AG04449 (cell line): Measurements from ENCODE around the gene ABI3BP.

Experiments used
- CTCF ChIA-PET: fragments of 350-600 bp; formaldehyde crosslinking; extraction: SDS; loops from one replicate; lab custom pipeline; 2021; ENCODE audit warnings: antibody characterized with exemption; lab: Yijun Ruan, JAX
- POLR2A ChIA-PET: fragments of 400-600, 350-600 bp; formaldehyde crosslinking; extraction: SDS; loops from one replicate; lab custom pipeline; 2020; ENCODE audit warnings: antibody characterized with exemption, inconsistent platforms; lab: Yijun Ruan, JAX
- DNase-seq: peaks from one replicate; pipeline ENCODE4 v3.0.0-alpha.2; 2010; ENCODE audit warnings: low read depth, low spot score
- H3K4me3 ChIP-seq: 2 replicates; pipeline ENCODE4 v1.5.1; 2011; ENCODE audit warnings: low read depth, mild to moderate bottlenecking, control low read depth, low read length
- TF ChIP-seq, protein P1 (sequence below): IDR thresholded peaks from one replicate; pipeline ENCODE4 v1.5.1; 2011; ENCODE audit warnings: mild to moderate bottlenecking, moderate library complexity, low read length, control low read depth, inconsistent platforms; ENCODE audit not compliant: insufficient read depth; ENCODE audit errors: missing control alignments

The ABI3BP gene

DNA sequence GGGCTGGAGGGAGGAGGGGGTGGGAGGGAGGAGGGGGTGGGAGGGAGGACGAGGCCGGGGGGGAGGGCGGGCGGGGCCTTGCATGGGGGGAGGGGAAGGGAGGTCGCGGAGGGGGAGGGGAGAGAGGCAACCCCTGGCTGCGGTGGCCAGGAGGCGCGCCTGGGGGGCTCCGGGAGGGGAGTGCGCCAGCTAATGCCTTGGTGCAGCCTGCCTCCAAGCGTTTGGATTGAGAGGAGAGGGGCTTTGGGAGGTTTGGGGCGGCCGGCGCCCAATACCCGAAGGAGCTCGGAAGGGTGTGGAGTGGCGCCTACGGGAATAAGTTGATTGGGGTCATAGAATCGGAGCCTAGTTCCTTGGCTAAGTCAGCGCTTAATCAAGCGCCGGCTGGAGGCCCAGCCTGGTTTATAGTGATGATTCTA lies 283.4 kb downstream of the ABI3BP start:
- TF ChIP-seq, protein P1, sequence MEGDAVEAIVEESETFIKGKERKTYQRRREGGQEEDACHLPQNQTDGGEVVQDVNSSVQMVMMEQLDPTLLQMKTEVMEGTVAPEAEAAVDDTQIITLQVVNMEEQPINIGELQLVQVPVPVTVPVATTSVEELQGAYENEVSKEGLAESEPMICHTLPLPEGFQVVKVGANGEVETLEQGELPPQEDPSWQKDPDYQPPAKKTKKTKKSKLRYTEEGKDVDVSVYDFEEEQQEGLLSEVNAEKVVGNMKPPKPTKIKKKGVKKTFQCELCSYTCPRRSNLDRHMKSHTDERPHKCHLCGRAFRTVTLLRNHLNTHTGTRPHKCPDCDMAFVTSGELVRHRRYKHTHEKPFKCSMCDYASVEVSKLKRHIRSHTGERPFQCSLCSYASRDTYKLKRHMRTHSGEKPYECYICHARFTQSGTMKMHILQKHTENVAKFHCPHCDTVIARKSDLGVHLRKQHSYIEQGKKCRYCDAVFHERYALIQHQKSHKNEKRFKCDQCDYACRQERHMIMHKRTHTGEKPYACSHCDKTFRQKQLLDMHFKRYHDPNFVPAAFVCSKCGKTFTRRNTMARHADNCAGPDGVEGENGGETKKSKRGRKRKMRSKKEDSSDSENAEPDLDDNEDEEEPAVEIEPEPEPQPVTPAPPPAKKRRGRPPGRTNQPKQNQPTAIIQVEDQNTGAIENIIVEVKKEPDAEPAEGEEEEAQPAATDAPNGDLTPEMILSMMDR = no peak
- ChIA-PET POLR2A (no interaction called here), CTCF (interaction anchor here (0.7 to 2.9 kb wide), 9 partner anchors 9 to 487 kb away, joined by 3 to 14 read pairs (median 5); no protein-coding TSS in a partner anchor)
- peak overlapping the region; percentile 94 for H3K4me3 ChIP-seq
- no peak for DNase-seq

DNA sequence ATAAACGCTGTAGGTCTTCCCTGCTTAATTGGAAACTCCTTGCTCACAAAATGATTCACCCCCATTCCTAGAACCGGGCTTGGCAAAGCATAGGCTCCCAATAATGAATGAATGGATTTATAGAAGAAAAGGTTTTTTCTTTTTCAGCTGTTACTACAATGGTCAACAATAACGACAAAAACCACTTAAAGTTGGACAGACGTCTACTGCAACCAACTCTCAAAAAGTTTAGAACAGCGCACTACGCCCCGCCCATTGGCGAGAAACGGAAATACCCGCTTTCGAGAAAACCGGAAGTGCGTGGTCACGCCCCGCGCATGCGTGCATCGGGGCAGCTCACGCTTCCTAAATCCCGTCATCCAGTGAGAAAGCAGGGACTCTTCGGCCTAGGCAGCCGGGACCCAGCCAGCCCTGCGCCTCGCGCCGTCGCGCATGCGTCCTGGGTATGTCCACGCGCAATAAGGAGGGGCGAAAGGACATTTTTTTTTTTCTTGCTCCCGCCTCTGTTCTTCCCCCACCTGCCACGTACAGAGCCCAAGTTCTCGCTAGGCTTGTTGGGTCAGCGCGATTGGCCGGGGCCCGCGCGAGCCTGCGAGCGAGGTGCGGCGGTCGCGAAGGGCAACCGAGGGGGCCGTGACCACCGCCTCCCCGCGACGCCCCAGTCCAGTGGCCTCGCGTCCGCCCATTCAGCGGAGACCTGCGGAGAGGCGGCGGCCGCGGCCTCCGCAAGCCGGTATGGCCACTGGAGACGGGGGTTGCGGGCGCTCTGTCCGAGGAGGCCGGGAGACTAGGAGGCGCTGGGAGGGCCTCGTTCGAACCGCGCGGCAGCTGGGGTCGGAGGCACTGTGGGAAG lies 284.0 kb downstream of the ABI3BP start, which contains the start of gene TFG:
TSS of gene TFG (plus strand) at position 506 of the 853 bp plus-strand sequence. CDS start 4,192 bp downstream, outside the sequence.
- CTCF ChIA-PET = interaction anchor here (1.1 to 2.9 kb wide), 6 partner anchors 10 to 487 kb away, joined by 3 to 14 read pairs (median 5); no protein-coding TSS in a partner anchor
- H3K4me3 ChIP-seq = peak within 1 kb of the TSS; percentile 94
- TF ChIP-seq, protein P1 = no peak
- peak; percentile 95 for DNase-seq
- POLR2A ChIA-PET = interaction anchor here (0.6 to 0.7 kb wide), 2 partner anchors 224 to 1214 kb away, joined by 3 read pairs; no protein-coding TSS in a partner anchor

DNA sequence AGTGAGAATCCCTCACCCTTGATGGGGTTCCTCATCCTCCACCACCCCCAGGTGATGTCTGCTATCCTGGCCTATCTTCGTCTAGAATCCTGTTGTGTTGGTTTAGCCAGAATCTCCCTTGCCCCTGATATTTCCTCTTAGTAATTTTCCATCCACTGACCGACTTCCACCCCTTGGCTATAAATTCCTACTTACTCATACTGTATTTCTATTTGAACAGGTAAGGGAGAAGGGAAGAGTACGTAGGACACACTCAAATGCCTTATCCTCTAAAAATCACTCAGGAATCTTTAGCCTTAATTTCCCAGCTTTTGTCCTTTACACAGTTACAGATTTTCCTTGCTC lies 284.6 kb downstream of the ABI3BP start:
- POLR2A ChIA-PET = interaction anchor here (0.6 to 0.7 kb wide), 2 partner anchors 223 to 1215 kb away, joined by 3 read pairs; no protein-coding TSS in a partner anchor
- CTCF ChIA-PET = interaction anchor here (1.1 to 2.2 kb wide), 2 partner anchors 10 to 105 kb away, joined by 3 to 6 read pairs; no protein-coding TSS in a partner anchor
- no peak for DNase-seq
- peak overlapping the region; percentile 94 for H3K4me3 ChIP-seq
- TF ChIP-seq, protein P1 = no peak

DNA sequence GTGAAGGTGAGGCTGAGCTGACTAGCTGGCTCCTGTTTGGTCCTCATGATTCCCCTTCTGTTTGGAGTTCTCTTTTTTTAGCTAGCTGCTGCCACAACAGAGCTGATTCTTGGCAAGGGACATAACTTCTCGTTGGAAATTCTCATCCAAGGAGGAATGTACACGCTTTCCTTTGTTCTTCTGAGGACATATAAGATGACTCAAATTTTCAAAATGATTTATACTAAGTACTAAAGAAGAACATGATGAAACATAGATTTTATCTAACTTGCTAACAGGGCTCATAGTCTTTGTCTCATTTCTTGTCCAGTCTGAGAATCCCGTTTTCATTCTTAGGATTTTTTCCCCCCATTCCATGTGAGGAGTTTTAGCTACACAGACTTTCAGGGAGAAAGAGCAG lies 286.9 kb downstream of the ABI3BP start:
- ChIA-PET POLR2A (no interaction called here), CTCF (interaction anchor here (2.2 kb wide), 1 partner anchor 103 kb away, joined by 6 read pairs; no protein-coding TSS in a partner anchor)
- TF ChIP-seq, protein P1 = no peak
- DNase-seq = no peak
- H3K4me3 ChIP-seq = no peak overlapping the region

DNA sequence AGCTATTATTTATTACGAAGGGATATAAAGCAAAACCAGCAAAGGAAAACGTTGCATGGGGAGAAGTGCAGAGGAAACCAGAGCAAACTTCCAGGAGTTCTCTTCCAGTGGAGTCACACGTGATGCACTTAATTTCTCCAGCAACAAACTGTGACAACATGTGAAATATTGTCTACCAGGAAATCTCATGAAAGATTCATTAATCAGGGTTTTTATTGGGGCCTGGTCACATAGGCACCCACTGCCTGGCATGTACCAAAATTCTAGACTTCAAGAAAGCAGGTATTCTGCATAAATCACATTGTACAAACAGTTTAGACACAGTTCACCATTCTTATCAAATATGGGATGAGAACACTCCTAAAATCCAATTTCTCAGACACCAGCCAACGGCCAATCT lies 289.4 kb downstream of the ABI3BP start:
- H3K4me3 ChIP-seq = no peak overlapping the region
- ChIA-PET POLR2A (no interaction called here), CTCF (no interaction called here)
- DNase-seq = no peak
- TF ChIP-seq, protein P1 = no peak

DNA sequence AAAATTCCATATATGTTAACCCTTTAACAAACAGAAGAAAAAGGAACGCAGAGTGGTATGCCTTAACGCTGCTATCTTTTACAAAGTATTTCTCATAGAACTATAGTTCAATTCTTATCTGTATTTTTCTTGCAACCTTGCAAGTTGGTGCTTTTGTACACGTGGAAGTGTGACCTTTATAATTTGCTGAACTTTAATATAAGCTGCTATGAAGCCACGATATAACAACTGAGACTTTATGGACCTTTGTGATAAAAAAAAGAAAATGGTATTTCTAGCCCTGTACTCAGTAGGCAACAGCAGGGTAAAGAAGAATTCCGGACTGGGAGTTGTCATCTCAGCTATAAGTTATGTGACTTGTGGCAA lies 290.3 kb downstream of the ABI3BP start:
- ChIA-PET POLR2A (no interaction called here), CTCF (interaction anchor here (1.1 kb wide), 1 partner anchor 9 kb away, joined by 3 read pairs; no protein-coding TSS in a partner anchor)
- TF ChIP-seq, protein P1 = no peak
- DNase-seq = no peak
- no peak overlapping the region for H3K4me3 ChIP-seq
